ENCODE measurements around the gene ANKRD55.

- TF ChIP-seq POLR2A (IDR thresholded peaks at IDR 0.05), result no peak
- TF ChIP-seq, protein P1, sequence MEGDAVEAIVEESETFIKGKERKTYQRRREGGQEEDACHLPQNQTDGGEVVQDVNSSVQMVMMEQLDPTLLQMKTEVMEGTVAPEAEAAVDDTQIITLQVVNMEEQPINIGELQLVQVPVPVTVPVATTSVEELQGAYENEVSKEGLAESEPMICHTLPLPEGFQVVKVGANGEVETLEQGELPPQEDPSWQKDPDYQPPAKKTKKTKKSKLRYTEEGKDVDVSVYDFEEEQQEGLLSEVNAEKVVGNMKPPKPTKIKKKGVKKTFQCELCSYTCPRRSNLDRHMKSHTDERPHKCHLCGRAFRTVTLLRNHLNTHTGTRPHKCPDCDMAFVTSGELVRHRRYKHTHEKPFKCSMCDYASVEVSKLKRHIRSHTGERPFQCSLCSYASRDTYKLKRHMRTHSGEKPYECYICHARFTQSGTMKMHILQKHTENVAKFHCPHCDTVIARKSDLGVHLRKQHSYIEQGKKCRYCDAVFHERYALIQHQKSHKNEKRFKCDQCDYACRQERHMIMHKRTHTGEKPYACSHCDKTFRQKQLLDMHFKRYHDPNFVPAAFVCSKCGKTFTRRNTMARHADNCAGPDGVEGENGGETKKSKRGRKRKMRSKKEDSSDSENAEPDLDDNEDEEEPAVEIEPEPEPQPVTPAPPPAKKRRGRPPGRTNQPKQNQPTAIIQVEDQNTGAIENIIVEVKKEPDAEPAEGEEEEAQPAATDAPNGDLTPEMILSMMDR (IDR thresholded peaks at IDR 0.05), result no peak
These were observed 103.8 kb downstream of the ANKRD55 start for GRCh38 chr5:56129288-56129687.
